SU-DHL-6 (cell line): ENCODE results near the gene NEU2.

Source experiments
- H2AFZ ChIP-seq: fragments of 200-600 bp; sonication (generic); 2 replicates; pipeline ENCODE4 v1.6.1; 2014; ENCODE audit warnings: low read depth, mild to moderate bottlenecking, moderate library complexity, mixed read lengths, antibody characterized with exemption, low read length; ENCODE audit not compliant: severe bottlenecking
- H3F3A ChIP-seq: fragments of 200-600 bp; shearing (Covaris generic); 2 replicates; pipeline ENCODE4 v1.6.0; 2016; ENCODE audit warnings: antibody characterized with exemption, mild to moderate bottlenecking; ENCODE audit not compliant: insufficient read depth
- H3K27ac ChIP-seq: fragments of 200-600 bp; sonication (generic); 2 replicates; pipeline ENCODE4 v1.5.1; 2016; ENCODE audit warnings: low read depth, mild to moderate bottlenecking, low read length, moderate library complexity, mixed read lengths
- H3K27me3 ChIP-seq: fragments of 200-600 bp; sonication (generic), shearing (Covaris generic); 2 replicates; pipeline ENCODE4 v1.6.0; 2014; ENCODE audit warnings: mild to moderate bottlenecking, low read length
- H3K36me3 ChIP-seq: fragments of 200-600 bp; sonication (generic); 2 replicates; pipeline ENCODE4 v1.6.1; 2014; ENCODE audit warnings: mild to moderate bottlenecking, low read length, mixed read lengths
- H3K4me2 ChIP-seq: fragments of 300-600, 200-600 bp; shearing (Covaris generic), sonication (generic); 2 replicates; pipeline ENCODE4 v1.6.0; 2014; ENCODE audit warnings: low read length, low read depth, mild to moderate bottlenecking; ENCODE audit not compliant: poor library complexity, severe bottlenecking
- H3K4me3 ChIP-seq: fragments of 200-600 bp; sonication (generic); 2 replicates; pipeline ENCODE4 v1.5.1; 2014; ENCODE audit warnings: antibody characterized with exemption, low read length, mild to moderate bottlenecking, mixed read lengths; ENCODE audit not compliant: insufficient read depth, poor library complexity, severe bottlenecking
- H3K79me2 ChIP-seq: fragments of 200-600 bp; sonication (generic); 2 replicates; pipeline ENCODE4 v1.6.1; 2014; ENCODE audit warnings: mild to moderate bottlenecking, low read length, moderate library complexity; ENCODE audit not compliant: insufficient read depth
- H3K9ac ChIP-seq: fragments of 200-600 bp; sonication (generic); 2 replicates; pipeline ENCODE4 v1.7.0; 2014; ENCODE audit warnings: mild to moderate bottlenecking, low read length
- H3K9me2 ChIP-seq: fragments of 200-600 bp; sonication (generic); replicated peaks from 2 replicates; pipeline ENCODE4 v1.6.1; 2014; ENCODE audit warnings: low read length; ENCODE audit not compliant: insufficient read depth
- H3K9me3 ChIP-seq: fragments of 200-600 bp; sonication (generic); 2 replicates; pipeline ENCODE4 v1.6.1; 2014; ENCODE audit warnings: low read length, mixed read lengths; ENCODE audit not compliant: insufficient read depth
- H4K20me1 ChIP-seq: fragments of 200-600 bp; sonication (generic); 2 replicates; pipeline ENCODE4 v1.6.1; 2014; ENCODE audit warnings: low read depth, mild to moderate bottlenecking, antibody characterized with exemption, low read length, moderate library complexity, mixed read lengths
- EZH2phosphoT487 ChIP-seq: fragments of 200-600 bp; sonication (generic), shearing (Covaris generic); conservative IDR thresholded peaks from 2 replicates; pipeline ENCODE4 v1.6.1; 2018; ENCODE audit warnings: mild to moderate bottlenecking, antibody characterized with exemption, low read length, moderate library complexity, mixed read lengths
- TF ChIP-seq, protein P1 (sequence below): fragments of 200-600 bp; sonication (generic); IDR thresholded peaks from one replicate; pipeline ENCODE4 v1.5.1; 2017; ENCODE audit warnings: antibody characterized with exemption, mild to moderate bottlenecking, low read length, moderate library complexity; ENCODE audit not compliant: insufficient read depth, poor library complexity, severe bottlenecking

NEU2 gene

GRCh38 chr2:233082931-233083755, 50.7 kb downstream of the NEU2 start:
- H3F3A ChIP-seq = peaks cover 77% of the 10 kb centered on the region
- TF ChIP-seq, protein P1, sequence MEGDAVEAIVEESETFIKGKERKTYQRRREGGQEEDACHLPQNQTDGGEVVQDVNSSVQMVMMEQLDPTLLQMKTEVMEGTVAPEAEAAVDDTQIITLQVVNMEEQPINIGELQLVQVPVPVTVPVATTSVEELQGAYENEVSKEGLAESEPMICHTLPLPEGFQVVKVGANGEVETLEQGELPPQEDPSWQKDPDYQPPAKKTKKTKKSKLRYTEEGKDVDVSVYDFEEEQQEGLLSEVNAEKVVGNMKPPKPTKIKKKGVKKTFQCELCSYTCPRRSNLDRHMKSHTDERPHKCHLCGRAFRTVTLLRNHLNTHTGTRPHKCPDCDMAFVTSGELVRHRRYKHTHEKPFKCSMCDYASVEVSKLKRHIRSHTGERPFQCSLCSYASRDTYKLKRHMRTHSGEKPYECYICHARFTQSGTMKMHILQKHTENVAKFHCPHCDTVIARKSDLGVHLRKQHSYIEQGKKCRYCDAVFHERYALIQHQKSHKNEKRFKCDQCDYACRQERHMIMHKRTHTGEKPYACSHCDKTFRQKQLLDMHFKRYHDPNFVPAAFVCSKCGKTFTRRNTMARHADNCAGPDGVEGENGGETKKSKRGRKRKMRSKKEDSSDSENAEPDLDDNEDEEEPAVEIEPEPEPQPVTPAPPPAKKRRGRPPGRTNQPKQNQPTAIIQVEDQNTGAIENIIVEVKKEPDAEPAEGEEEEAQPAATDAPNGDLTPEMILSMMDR = no peak
- TF ChIP-seq EZH2phosphoT487 = no peak
- 0 out of 2 replicates have a peak, but pooled peaks cover 3% of the 10 kb centered on the region for H3K36me3 ChIP-seq
- no peaks in the 10 kb centered on the region for H3K9me3 ChIP-seq
- H3K27ac ChIP-seq = peak overlapping the region; percentile 93
- H3K9me2 ChIP-seq = no peaks in the 10 kb centered on the region
- H2AFZ ChIP-seq = no peak overlapping the region
- peak overlapping the region; percentile 25 for H3K4me3 ChIP-seq
- peaks cover 64% of the 10 kb centered on the region for H3K79me2 ChIP-seq
- no peaks in the 10 kb centered on the region for H4K20me1 ChIP-seq
- H3K4me2 ChIP-seq = peak overlapping the region; percentile 70
- no peaks in the 10 kb centered on the region for H3K27me3 ChIP-seq
- H3K9ac ChIP-seq = peak overlapping the region; percentile 57

- Histone ChIP-seq H4K20me1 (no peaks in the 10 kb centered on the region), H3K4me2 (peak overlapping the region; percentile 70), H2AFZ (no peak overlapping the region), H3K9ac (peak overlapping the region; percentile 57), H3F3A (peaks cover 75% of the 10 kb centered on the region), H3K27me3 (no peaks in the 10 kb centered on the region), H3K9me3 (no peaks in the 10 kb centered on the region), H3K9me2 (no peaks in the 10 kb centered on the region), H3K79me2 (peaks cover 70% of the 10 kb centered on the region), H3K36me3 (peaks cover 7% of the 10 kb centered on the region; the same call in 1 of the 2 replicates), H3K27ac (peak overlapping the region; percentile 93), H3K4me3 (no peak overlapping the region)
- TF ChIP-seq, protein P1 = no peak
- TF ChIP-seq EZH2phosphoT487 = no peak
Measured at GRCh38 chr2:233083782-233084181, 51.3 kb downstream of the NEU2 start.

GRCh38 chr2:233084488-233084887, 52.0 kb downstream of the NEU2 start:
- H3K9ac ChIP-seq = peak overlapping the region; percentile 57
- peak overlapping the region; percentile 1 for H3K4me3 ChIP-seq
- TF ChIP-seq, protein P1 = no peak
- TF ChIP-seq EZH2phosphoT487 = no peak
- peak overlapping the region; percentile 70 for H3K4me2 ChIP-seq
- H4K20me1 ChIP-seq = no peaks in the 10 kb centered on the region
- peaks cover 77% of the 10 kb centered on the region for H3K79me2 ChIP-seq
- H3K27ac ChIP-seq = peak overlapping the region; percentile 93
- no peaks in the 10 kb centered on the region for H3K9me2 ChIP-seq
- peaks cover 68% of the 10 kb centered on the region for H3F3A ChIP-seq
- H2AFZ ChIP-seq = no peak overlapping the region
- peaks cover 7% of the 10 kb centered on the region; the same call in 1 of the 2 replicates for H3K36me3 ChIP-seq
- H3K27me3 ChIP-seq = no peaks in the 10 kb centered on the region
- H3K9me3 ChIP-seq = no peaks in the 10 kb centered on the region
